TTC549 (cell line): ENCODE data around the gene WDR62.

Source experiments
- FAIRE-seq: peaks from 2 replicates; lab custom pipeline; 2012; peaks lifted over from hg19 to GRCh38; lab: Jason Lieb, UNC

WDR62 gene

GRCh38 chr19:36142046-36142445 lies 87.3 kb downstream of the WDR62 start:
- FAIRE-seq: no peak

- FAIRE-seq: no peak
These were observed 87.8 kb downstream of the WDR62 start for GRCh38 chr19:36142496-36142895.

GRCh38 chr19:36144624-36145023 lies 89.9 kb downstream of the WDR62 start:
- FAIRE-seq: no peak

GRCh38 chr19:36149673-36150406 lies 95.1 kb downstream of the WDR62 start:
- no peak for FAIRE-seq

GRCh38 chr19:36150586-36150985 lies 95.9 kb downstream of the WDR62 start:
- FAIRE-seq: no peak

- no peak for FAIRE-seq
These were observed 96.7 kb downstream of the WDR62 start for GRCh38 chr19:36151144-36152018.

GRCh38 chr19:36152019-36152351 lies 97.3 kb downstream of the WDR62 start:
- FAIRE-seq: no peak

GRCh38 chr19:36152352-36153091 lies 97.8 kb downstream of the WDR62 start, which contains the start of gene COX7A1:
TSS of gene COX7A1 (minus strand) at chr19:36152447. CDS start at chr19:36152407, 40 bp downstream.
- FAIRE-seq: no peak

- FAIRE-seq: no peak
These were observed 98.4 kb downstream of the WDR62 start for GRCh38 chr19:36153126-36153525.
